Muscle layer of duodenum (tissue), 2 donors: ENCODE measurements around the gene PRKCA.
"Not testable (repeated sequence)": the region's sequence is repeated elsewhere in the genome, so short reads cannot be mapped to it uniquely, and the experiment has no call there.

Experiments used
- H3K27ac ChIP-seq: one replicate; pipeline ENCODE4 v1.7.0; 2013; ENCODE audit warnings: mild to moderate bottlenecking, low read length
- H3K27me3 ChIP-seq: one replicate; pipeline ENCODE4 v1.7.0; 2013; ENCODE audit warnings: low read depth, mild to moderate bottlenecking, control low read depth, low read length
- H3K36me3 ChIP-seq, 2 donors: one replicate each; pipeline ENCODE4 v1.7.0; 2013; ENCODE audit warnings: low read length in 2 of 2, control low read depth in 1 of 2, mild to moderate bottlenecking in 1 of 2; ENCODE audit not compliant: insufficient read depth in 2 of 2, control insufficient read depth in 1 of 2
- H3K4me1 ChIP-seq, 2 donors: one replicate each; pipeline ENCODE4 v1.7.0; 2013; ENCODE audit warnings: low read length in 2 of 2, mild to moderate bottlenecking in 2 of 2, control low read depth in 1 of 2, moderate library complexity in 1 of 2; ENCODE audit not compliant: insufficient read depth in 2 of 2, control insufficient read depth in 1 of 2
- H3K4me3 ChIP-seq, 2 donors: one replicate each; pipeline ENCODE4 v1.7.0; 2013; ENCODE audit warnings: low read length in 2 of 2, low read depth in 1 of 2, mild to moderate bottlenecking in 1 of 2
- H3K9me3 ChIP-seq, 2 donors: one replicate each; pipeline ENCODE4 v1.7.0; 2013; ENCODE audit warnings: low read length in 2 of 2, control low read depth in 1 of 2, mild to moderate bottlenecking in 1 of 2; ENCODE audit not compliant: control insufficient read depth in 1 of 2
- donor health status: healthy.

The PRKCA gene

GRCh38 chr17:66448026-66448639, 145.7 kb downstream of the PRKCA start:
- Histone ChIP-seq H3K4me1 (peaks cover 0 to 3% of the 10 kb centered on the region in 2 donors), H3K36me3 (no peaks in the 10 kb centered on the region), H3K9me3 (no peaks in the 10 kb centered on the region), H3K27ac (no peak overlapping the region), H3K4me3 (no peak overlapping the region), H3K27me3 (no peaks in the 10 kb centered on the region)

DNA sequence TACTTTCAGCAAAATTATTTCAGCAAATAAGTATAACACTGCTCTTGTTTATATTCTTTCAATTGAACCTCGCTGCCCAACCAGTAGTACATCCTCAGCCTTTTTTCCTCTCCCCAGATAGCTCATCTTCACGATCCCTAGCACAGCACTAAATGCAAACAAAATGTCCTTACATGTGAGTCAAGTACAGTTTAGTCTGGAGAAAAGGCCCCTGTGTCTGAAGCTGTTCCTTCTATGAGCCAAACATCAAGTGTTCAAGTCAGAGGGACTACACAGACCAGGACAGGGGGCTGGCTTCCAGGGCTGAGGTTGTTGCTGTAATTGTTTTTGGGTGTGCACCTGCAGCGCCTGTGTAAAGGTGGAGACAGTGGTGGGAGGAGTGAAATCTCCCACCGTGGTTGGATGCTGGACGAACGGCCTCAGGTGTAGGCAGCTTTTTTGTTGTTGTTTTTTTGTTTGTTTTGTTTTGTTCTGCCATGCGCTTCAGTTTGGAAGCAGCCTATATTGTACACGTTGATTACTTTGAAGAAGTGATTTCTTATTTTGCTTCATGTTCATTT, 147.1 kb downstream of the PRKCA start:
- H3K27ac ChIP-seq, result no peak overlapping the region

DNA sequence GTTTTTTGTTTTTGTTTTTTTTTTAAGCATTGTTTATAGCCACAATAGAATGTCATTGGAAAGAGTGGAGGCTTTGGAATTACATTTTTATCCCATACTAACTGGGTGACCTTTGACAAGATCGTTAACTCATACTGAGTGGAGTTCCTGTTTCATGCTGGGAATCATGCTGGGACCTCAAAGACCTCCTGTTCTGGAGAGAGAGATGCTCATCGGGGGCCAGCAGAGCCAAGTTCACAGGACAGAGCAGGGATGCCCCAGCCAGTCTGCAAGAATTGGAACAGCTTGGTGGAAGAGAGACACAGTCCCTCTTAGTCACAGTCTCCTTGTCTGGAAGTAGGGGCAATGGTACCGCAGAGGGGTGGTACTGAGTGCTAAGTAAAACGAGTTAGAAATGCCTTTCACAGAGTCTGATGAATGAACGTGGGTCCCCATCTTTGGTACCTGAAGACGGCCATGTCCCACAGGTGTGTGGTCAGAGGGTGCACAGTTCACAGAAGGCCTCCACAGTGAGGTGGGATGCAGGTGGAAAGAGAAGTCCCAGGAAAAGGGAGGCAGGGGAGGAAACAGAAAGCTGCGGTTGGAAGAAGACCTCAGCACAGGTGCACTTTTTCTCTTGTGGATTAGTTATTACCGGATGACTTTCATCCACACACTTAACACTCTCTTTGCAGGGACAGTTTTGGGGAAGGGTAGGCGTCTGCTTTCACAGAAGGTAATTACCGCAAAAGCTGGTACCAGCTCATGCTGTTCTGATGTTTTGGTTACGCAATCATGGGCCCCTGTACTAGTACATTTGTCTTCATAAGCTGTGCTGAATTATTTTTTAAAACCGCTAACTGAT, 147.8 kb downstream of the PRKCA start:
- no peaks in the 10 kb centered on the region for H3K27me3 ChIP-seq
- H3K4me3 ChIP-seq, result no peak overlapping the region
- H3K4me1 ChIP-seq, result peaks cover 0 to 3% of the 10 kb centered on the region in 2 donors
- no peaks in the 10 kb centered on the region for H3K9me3 ChIP-seq
- no peak overlapping the region for H3K27ac ChIP-seq
- H3K36me3 ChIP-seq, result no peaks in the 10 kb centered on the region

More for the DNA sequence above, 147.1 kb downstream of the PRKCA start:
- no peak overlapping the region for H3K4me3 ChIP-seq
- no peaks in the 10 kb centered on the region for H3K9me3 ChIP-seq
- no peaks in the 10 kb centered on the region for H3K36me3 ChIP-seq
- peaks cover 0 to 3% of the 10 kb centered on the region in 2 donors for H3K4me1 ChIP-seq
- no peaks in the 10 kb centered on the region for H3K27me3 ChIP-seq

DNA sequence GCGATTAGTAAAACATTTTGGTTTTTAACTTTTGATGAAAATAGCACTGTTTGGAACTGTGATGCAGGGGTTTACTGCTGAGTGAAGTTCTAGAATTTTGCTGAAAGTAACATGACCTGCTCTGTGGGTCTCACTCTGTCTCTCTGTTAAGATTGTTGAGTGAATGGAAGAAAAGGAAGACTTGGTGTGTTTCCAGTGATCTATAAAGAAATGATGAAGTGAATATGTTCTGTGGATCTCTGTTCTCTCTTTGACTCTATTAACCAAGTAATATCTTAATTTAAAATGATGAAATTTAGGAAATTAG, 148.4 kb downstream of the PRKCA start:
- no peaks in the 10 kb centered on the region for H3K36me3 ChIP-seq
- no peak overlapping the region for H3K4me3 ChIP-seq
- H3K4me1 ChIP-seq, result peaks cover 0 to 3% of the 10 kb centered on the region in 2 donors
- no peak overlapping the region for H3K27ac ChIP-seq
- H3K27me3 ChIP-seq, result no peaks in the 10 kb centered on the region
- H3K9me3 ChIP-seq, result no peaks in the 10 kb centered on the region

- no peaks in the 10 kb centered on the region for H3K36me3 ChIP-seq
- H3K27me3 ChIP-seq, result no peaks in the 10 kb centered on the region
- peaks cover 0 to 3% of the 10 kb centered on the region in 2 donors for H3K4me1 ChIP-seq
- H3K27ac ChIP-seq, result no peak overlapping the region
- no peaks in the 10 kb centered on the region for H3K9me3 ChIP-seq
- H3K4me3 ChIP-seq, result no peak overlapping the region
Observed at GRCh38 chr17:66451188-66452149, 149.1 kb downstream of the PRKCA start.

DNA sequence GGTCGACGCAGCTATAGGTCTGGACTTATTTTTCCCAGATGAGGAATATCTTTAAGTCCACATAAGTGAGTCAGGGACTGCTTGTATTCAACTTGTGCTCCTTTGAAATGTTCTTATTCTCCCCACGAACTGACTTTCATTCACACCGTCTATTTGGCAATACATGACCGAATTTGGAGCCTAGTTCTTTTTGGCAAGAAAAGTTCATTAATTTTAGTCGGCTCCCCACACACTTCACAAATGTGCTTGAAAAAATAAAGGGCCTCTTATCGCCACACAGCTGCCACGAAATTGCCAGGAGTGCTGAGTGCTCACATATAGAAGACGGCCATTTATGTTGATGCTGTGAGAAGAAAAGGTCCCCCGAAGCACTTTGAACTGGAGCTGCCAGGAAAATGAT, 152.6 kb downstream of the PRKCA start:
- Histone ChIP-seq H3K36me3 (no peaks in the 10 kb centered on the region), H3K27ac (no peak overlapping the region), H3K4me3 (no peak overlapping the region), H3K27me3 (no peaks in the 10 kb centered on the region), H3K4me1 (peaks cover under 1 to 3% of the 10 kb centered on the region in 2 donors), H3K9me3 (no peaks in the 10 kb centered on the region)

- not testable (repeated sequence) for H3K27ac ChIP-seq, H3K9me3 ChIP-seq, H3K4me1 ChIP-seq, H3K27me3 ChIP-seq, H3K36me3 ChIP-seq, H3K4me3 ChIP-seq
Observed at GRCh38 chr17:66457499-66457898, 155.1 kb downstream of the PRKCA start.

GRCh38 chr17:66458782-66459181, 156.4 kb downstream of the PRKCA start:
- Histone ChIP-seq H3K27me3 (no peaks in the 10 kb centered on the region), H3K36me3 (no peaks in the 10 kb centered on the region), H3K9me3 (no peaks in the 10 kb centered on the region), H3K4me3 (no peak overlapping the region), H3K4me1 (peaks cover 5 to 13% of the 10 kb centered on the region in 2 donors), H3K27ac (no peak overlapping the region)

- no peaks in the 10 kb centered on the region for H3K27me3 ChIP-seq
- H3K36me3 ChIP-seq, result no peaks in the 10 kb centered on the region
- no peaks in the 10 kb centered on the region for H3K9me3 ChIP-seq
- H3K4me1 ChIP-seq, result peaks cover 5 to 13% of the 10 kb centered on the region in 2 donors
- peak overlapping the region; percentile 56 for H3K27ac ChIP-seq
- no peak overlapping the region for H3K4me3 ChIP-seq
Observed at GRCh38 chr17:66459811-66460270, 157.4 kb downstream of the PRKCA start.

- Histone ChIP-seq H3K27ac (peak overlapping the region; percentile 43), H3K27me3 (no peaks in the 10 kb centered on the region), H3K4me1 (peaks cover 5 to 13% of the 10 kb centered on the region in 2 donors), H3K9me3 (no peaks in the 10 kb centered on the region), H3K36me3 (no peaks in the 10 kb centered on the region), H3K4me3 (no peak overlapping the region)
Observed at GRCh38 chr17:66460558-66460957, 158.1 kb downstream of the PRKCA start.
